ENCODE data around the gene RBM33.
"Not testable (repeated sequence)": the region's sequence is repeated elsewhere in the genome, so short reads cannot be mapped to it uniquely, and the experiment has no call there.

Gene RBM33

GRCh38 chr7:155644178-155644970 lies at the start of gene RBM33:
Gene RBM33, plus strand, starts transcription at chr7:155644661. Its CDS starts 216 bp downstream, at chr7:155644877.
- DNase-seq: peak; percentile 70

GRCh38 chr7:155594961-155595366 lies 49.5 kb upstream of the RBM33 start:
- no peak for DNase-seq

- no peak for DNase-seq
These were observed 46.7 kb upstream of the RBM33 start for GRCh38 chr7:155597753-155598140.

GRCh38 chr7:155598810-155599210 lies 45.7 kb upstream of the RBM33 start:
- DNase-seq: peak; percentile 64

- no peak for DNase-seq
These were observed 42.3 kb upstream of the RBM33 start for GRCh38 chr7:155602156-155602555.

GRCh38 chr7:155602750-155603149 lies 41.7 kb upstream of the RBM33 start:
- no peak for DNase-seq

GRCh38 chr7:155603205-155603857 lies 41.1 kb upstream of the RBM33 start:
- no peak for DNase-seq

- DNase-seq: no peak
These were observed 40.5 kb upstream of the RBM33 start for GRCh38 chr7:155603858-155604503.

- no peak for DNase-seq
These were observed 39.9 kb upstream of the RBM33 start for GRCh38 chr7:155604504-155604997.

GRCh38 chr7:155609185-155609584 lies 35.3 kb upstream of the RBM33 start:
- no peak for DNase-seq

GRCh38 chr7:155610633-155611193 lies 33.7 kb upstream of the RBM33 start:
- DNase-seq: no peak

GRCh38 chr7:155611808-155612447 lies 32.5 kb upstream of the RBM33 start:
- no peak for DNase-seq

- DNase-seq: no peak
These were observed 31.8 kb upstream of the RBM33 start for GRCh38 chr7:155612658-155613057.

- not testable (repeated sequence) for DNase-seq
These were observed 29.4 kb upstream of the RBM33 start for GRCh38 chr7:155615085-155615484.

GRCh38 chr7:155618708-155619633 lies 25.5 kb upstream of the RBM33 start:
- DNase-seq: no peak

GRCh38 chr7:155619634-155620271 lies 24.7 kb upstream of the RBM33 start:
- DNase-seq: no peak

- DNase-seq: no peak
These were observed 24.0 kb upstream of the RBM33 start for GRCh38 chr7:155620497-155620896.

- DNase-seq: no peak
These were observed 23.0 kb upstream of the RBM33 start for GRCh38 chr7:155621418-155621980.

GRCh38 chr7:155624412-155624811 lies 20.0 kb upstream of the RBM33 start:
- no peak for DNase-seq

GRCh38 chr7:155625557-155625956 lies 18.9 kb upstream of the RBM33 start:
- DNase-seq: no peak

- no peak for DNase-seq
These were observed 15.3 kb upstream of the RBM33 start for GRCh38 chr7:155629171-155629570.
